ENCODE measurements around the gene KRTAP5-4. TPM values are rescaled to one million over a fixed set of nuclear protein-coding genes. Genes with fewer than 3 reads are reported as not detected.

The KRTAP5-4 gene, protein sequence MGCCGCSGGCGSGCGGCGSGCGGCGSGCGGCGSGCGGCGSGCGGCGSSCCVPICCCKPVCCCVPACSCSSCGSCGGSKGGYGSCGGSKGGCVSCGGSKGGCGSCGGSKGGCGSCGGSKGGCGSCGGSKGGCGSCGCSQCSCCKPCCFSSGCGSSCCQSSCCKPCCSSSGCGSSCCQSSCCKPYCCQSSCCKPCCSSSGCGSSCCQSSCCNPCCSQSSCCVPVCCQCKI
- not detected in 2 replicates for total RNA-seq

DNA sequence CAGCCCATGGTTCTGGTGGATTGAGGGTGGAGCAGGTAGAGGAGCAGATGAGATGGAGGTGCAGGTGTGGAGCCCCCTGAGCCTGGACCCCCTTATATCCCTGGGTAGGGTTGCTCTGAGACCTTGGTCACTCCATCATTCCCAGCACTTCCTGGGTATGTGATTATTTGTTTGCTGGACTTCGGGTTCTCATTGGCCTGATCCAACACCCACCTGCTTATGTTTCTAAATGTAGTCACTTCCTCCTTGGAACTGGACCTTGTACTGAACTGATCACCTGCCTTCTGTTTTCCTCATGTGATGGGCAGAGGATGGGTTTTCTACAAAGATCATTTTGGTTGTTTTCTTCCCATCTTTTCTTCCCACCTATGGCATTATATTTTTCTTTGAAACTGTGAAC is at the start of gene KRTAP5-4:
TSS of gene KRTAP5-4 (minus strand) at position 53 of the 400 bp plus-strand sequence. CDS start at position 8, 45 bp downstream.

DNA sequence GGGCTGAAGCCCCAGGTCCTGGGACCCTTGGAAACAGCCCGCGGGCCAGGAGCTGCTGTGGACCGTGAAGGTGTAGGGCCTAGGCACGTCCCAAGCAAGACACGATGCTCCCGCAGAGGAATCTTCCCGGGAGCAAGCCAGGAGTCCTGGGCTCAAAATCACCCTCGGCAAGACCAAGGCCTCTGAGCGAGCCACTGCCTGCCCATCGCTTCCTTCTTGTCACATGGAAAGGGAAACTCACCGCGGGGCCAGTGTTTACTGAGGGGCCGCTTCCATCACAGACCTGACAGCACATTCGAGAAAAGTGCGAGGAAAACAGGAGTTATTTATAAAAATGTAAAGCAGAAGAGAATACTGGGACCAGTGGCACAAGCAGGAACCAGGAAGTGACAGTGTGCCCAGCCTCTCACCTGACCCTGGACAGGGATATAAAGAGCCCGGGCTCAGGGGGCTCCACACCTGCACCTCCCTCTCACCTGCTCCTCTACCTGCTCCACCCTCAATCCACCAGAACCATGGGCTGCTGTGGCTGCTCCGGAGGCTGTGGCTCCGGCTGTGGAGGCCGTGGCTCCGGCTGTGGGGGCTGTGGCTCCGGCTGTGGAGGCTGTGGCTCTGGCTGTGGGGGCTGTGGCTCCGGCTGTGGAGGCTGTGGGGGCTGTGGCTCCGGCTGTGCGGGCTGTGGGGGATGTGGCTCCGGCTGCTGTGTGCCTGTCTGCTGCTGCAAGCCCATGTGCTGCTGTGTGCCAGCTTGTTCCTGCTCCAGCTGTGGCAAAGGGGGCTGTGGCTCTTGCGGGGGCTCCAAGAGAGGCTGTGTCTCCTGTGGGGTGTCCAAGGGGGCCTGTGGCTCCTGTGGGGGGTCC is 7.6 kb upstream of the KRTAP5-4 start, which contains the start of gene KRTAP5-5:
TSS of gene KRTAP5-5 (plus strand) at position 450 of the 860 bp plus-strand sequence. CDS start at position 516, 66 bp downstream.

DNA sequence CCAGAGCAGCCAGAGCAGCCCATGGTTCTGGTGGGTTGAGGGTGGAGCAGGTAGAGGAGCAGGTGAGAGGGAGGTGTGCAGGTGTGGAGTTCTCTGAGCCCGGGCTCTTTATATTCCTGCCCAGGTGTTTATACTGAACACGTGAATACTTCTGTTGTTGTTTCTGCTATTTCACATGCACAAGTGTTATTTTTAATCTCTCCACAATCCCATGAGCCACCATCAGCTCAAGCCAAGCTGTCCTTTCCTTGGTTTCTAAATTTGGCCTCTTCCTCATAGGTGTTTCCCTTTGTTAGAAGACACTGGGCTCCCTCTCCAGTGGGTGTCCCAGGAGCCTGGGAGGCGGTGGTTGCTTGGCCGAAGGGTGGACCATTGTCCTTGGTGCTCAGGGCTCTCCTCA is 13.6 kb downstream of the KRTAP5-4 start, which contains the start of gene KRTAP5-3:
TSS of gene KRTAP5-3 (minus strand) at position 101 of the 400 bp plus-strand sequence. CDS start at position 23, 78 bp downstream.

DNA sequence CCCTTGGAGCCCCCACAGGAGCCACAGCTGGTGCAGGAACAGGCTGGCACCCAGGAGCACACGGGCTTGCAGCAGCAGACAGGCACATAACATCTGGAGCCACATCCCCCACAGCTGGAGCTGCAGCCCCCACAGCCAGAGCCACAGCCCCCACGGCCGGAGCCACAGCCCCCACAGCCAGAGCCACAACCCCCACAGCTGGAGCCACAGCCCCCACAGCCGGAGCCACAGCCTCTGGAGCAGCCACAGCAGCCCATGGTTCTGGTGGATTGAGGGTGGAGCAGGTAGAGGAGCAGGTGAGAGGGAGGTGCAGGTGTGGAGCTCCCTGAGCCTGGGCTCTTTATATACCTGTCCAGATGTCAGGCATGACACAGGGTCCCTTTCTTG is 24.0 kb downstream of the KRTAP5-4 start, which contains the start of gene KRTAP5-2:
TSS of gene KRTAP5-2 (minus strand) at position 301 of the 387 bp plus-strand sequence. CDS start at position 257, 44 bp downstream.

DNA sequence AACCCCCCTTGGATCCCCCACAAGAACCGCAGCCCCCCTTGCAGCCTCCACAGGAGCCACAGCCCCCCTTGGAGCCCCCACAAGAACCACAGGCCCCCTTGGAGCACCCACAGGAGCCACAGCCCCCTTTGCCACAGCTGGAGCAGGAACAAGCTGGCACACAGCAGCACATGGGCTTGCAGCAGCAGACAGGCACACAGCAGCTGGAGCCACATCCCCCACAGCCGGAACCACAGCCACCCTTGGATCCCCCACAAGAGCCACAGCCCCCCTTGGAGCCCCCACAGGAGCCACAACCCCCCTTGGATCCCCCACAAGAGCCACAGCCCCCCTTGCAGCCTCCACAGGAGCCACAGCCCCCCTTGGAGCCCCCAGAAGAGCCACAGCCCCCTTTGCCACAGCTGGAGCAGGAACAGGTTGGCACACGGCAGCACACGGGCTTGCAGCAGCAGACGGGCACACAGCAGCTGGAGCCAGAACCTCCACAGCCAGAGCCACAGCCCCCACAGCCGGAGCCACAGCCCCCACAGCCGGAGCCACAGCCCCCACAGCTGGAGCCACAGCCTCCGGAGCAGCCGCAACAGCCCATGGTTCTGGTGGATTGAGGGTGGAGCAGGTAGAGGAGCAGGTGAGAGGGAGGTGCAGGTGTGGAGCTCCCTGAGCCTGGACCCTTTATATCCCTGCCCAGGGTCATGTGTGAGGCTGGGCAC is 37.1 kb downstream of the KRTAP5-4 start, which contains the start of gene KRTAP5-1:
TSS of gene KRTAP5-1 (minus strand) at position 623 of the 710 bp plus-strand sequence. CDS start at position 589, 34 bp downstream.

DNA sequence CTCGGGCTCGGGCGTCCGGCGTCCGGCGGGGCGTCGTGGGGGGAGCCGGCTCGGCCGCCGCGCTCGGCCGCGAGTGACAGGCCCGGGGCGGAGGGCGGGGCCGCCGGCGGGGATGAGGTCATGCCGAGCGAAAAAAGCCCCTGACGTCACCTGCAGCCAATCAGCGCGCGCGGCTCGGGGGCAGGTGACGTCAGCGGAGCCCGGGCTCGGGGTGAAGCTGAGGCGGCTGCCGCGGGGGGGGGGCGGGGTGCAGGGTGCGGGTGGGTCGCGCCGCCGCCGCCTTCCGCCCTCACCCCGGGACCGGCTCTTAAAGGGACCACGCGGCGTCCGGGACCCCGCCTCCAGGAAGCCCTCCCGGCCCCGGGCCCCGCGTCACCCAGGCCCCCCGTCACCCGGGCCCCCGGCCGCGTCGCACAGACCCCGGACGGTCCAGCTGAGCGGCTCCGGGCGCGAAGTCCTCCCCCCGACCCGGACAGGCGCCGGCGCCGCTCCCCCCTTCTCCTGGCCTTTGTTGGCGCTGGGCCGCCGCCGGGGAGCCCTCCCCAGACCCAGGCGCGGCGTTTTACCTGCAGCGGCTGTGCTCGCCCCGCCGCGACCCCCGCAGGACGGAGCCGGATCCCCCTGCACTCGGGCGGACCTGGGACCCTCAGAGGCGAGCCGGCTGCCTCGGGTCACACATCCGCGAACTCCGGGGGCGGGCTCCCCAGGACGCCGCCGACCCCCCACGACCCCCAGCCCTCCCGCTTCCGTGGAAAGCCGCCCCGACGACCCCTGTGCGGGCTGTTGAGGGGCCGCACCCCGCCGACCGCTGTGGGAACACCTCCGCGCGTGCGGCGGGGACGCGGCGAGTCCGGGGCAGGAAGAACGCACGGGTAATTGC is 49.5 kb downstream of the KRTAP5-4 start, which contains the start of gene DUSP8:
TSS of gene DUSP8 (minus strand) at position 75 of the 880 bp plus-strand sequence. CDS start 6,445 bp downstream, outside the sequence.

Other genes with a start within 250 kb of the KRTAP5-4 start
- gene BRSK2, start 232.2 kb downstream of the KRTAP5-4 start, total RNA-seq, result 0.17 and 0.33 TPM in 2 replicates
- gene MOB2, start 135.4 kb downstream of the KRTAP5-4 start, total RNA-seq, result 46.8 and 48.5 TPM in 2 replicates
- gene DUSP8, start 49.9 kb downstream of the KRTAP5-4 start, total RNA-seq, result 0.17 and 0.54 TPM in 2 replicates
- not detected in 2 replicates for gene KRTAP5-1, start 36.9 kb downstream of the KRTAP5-4 start, total RNA-seq
- gene KRTAP5-2, start 23.8 kb downstream of the KRTAP5-4 start, total RNA-seq, result not detected in 2 replicates
- gene KRTAP5-3, start 13.7 kb downstream of the KRTAP5-4 start, total RNA-seq, result not detected in 2 replicates
- gene KRTAP5-5, start 7.6 kb upstream of the KRTAP5-4 start, total RNA-seq, result not detected in 2 replicates
- 0.26 and 0.65 TPM in 2 replicates for gene KRTAP5-6, start 75.1 kb upstream of the KRTAP5-4 start, total RNA-seq
- gene IFITM10, start 128.5 kb upstream of the KRTAP5-4 start, total RNA-seq, result 0.52 and 0.98 TPM in 2 replicates
- 209 and 595 TPM in 2 replicates for gene CTSD, start 141.8 kb upstream of the KRTAP5-4 start, total RNA-seq
- 0.11 TPM in 1 of 2 replicates, not detected in the other for gene SYT8, start 212.9 kb upstream of the KRTAP5-4 start, total RNA-seq
- gene TNNI2, start 216.8 kb upstream of the KRTAP5-4 start, total RNA-seq, result not detected in 2 replicates
- gene LSP1, start 230.9 kb upstream of the KRTAP5-4 start, total RNA-seq, result 0.11 TPM in 1 of 2 replicates, not detected in the other